ENCODE data around the gene HPN.
A peak's percentile ranks its signal among the peaks of the same experiment; 100 is the strongest.
"Not testable (repeated sequence)": the region's sequence is repeated elsewhere in the genome, so short reads cannot be mapped to it uniquely, and the experiment has no call there.

The HPN gene

GRCh38 chr19:35009424-35010415, 31.8 kb upstream of the HPN start:
- DNase-seq (ENCODE audit: low spot score), result no peak

GRCh38 chr19:35011091-35011689, 30.3 kb upstream of the HPN start:
- no peak for DNase-seq (ENCODE audit: low spot score)

- DNase-seq (ENCODE audit: low spot score), result no peak
Measured at GRCh38 chr19:35011737-35012682, 29.5 kb upstream of the HPN start.

GRCh38 chr19:35013041-35013819, 28.3 kb upstream of the HPN start:
- DNase-seq (ENCODE audit: low spot score), result peak; percentile 89

GRCh38 chr19:35013820-35014754, 27.4 kb upstream of the HPN start:
- DNase-seq (ENCODE audit: low spot score), result no peak

GRCh38 chr19:35014774-35015173, 26.7 kb upstream of the HPN start:
- DNase-seq (ENCODE audit: low spot score), result not testable (repeated sequence)

GRCh38 chr19:35015270-35015953, 26.1 kb upstream of the HPN start:
- DNase-seq (ENCODE audit: low spot score), result no peak

- DNase-seq (ENCODE audit: low spot score), result no peak
Measured at GRCh38 chr19:35015954-35016351, 25.6 kb upstream of the HPN start.

- DNase-seq (ENCODE audit: low spot score), result no peak
Measured at GRCh38 chr19:35017507-35017906, 24.0 kb upstream of the HPN start.

GRCh38 chr19:35018379-35018778, 23.1 kb upstream of the HPN start:
- DNase-seq (ENCODE audit: low spot score), result no peak

GRCh38 chr19:35019144-35019543, 22.4 kb upstream of the HPN start:
- DNase-seq (ENCODE audit: low spot score), result no peak

GRCh38 chr19:35021016-35021415, 20.5 kb upstream of the HPN start:
- DNase-seq (ENCODE audit: low spot score), result no peak

GRCh38 chr19:35021596-35021995, 19.9 kb upstream of the HPN start:
- no peak for DNase-seq (ENCODE audit: low spot score)

GRCh38 chr19:35022460-35022859, 19.1 kb upstream of the HPN start:
- DNase-seq (ENCODE audit: low spot score), result no peak

- no peak for DNase-seq (ENCODE audit: low spot score)
Measured at GRCh38 chr19:35023428-35023827, 18.1 kb upstream of the HPN start.

GRCh38 chr19:35024095-35024494, 17.4 kb upstream of the HPN start:
- DNase-seq (ENCODE audit: low spot score), result no peak

GRCh38 chr19:35025969-35026368, 15.6 kb upstream of the HPN start:
- no peak for DNase-seq (ENCODE audit: low spot score)

- no peak for DNase-seq (ENCODE audit: low spot score)
Measured at GRCh38 chr19:35026418-35026817, 15.1 kb upstream of the HPN start.

- no peak for DNase-seq (ENCODE audit: low spot score)
Measured at GRCh38 chr19:35027009-35027408, 14.5 kb upstream of the HPN start.
